GM19452 (cell line): ENCODE results near the gene PTX3.

Experiments used
- ATAC-seq: cut with Tn5 transposase; IDR thresholded peaks from one replicate; pipeline ENCODE4 v1.9.1; 2021; ENCODE audit not compliant: unreplicated experiment

The PTX3 gene

DNA sequence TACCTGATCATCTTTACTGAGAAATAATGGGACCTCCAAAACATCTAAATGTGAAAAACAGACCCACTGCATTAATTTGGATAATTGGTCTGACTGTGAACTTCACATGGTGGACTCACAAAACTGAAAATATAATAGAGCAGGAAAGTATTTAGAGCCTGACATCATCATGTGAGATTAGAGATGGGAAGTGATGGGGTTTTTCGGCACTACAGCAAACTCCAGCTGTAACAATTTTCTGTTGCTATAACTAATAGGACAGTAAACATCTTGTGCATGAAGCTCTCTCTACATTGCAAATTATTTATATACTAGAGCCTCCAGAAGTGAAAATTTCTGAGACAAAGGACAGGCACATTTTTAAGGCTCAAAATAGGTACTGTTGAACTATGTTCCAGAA is 34.4 kb downstream of the PTX3 start:
- no peak for ATAC-seq

DNA sequence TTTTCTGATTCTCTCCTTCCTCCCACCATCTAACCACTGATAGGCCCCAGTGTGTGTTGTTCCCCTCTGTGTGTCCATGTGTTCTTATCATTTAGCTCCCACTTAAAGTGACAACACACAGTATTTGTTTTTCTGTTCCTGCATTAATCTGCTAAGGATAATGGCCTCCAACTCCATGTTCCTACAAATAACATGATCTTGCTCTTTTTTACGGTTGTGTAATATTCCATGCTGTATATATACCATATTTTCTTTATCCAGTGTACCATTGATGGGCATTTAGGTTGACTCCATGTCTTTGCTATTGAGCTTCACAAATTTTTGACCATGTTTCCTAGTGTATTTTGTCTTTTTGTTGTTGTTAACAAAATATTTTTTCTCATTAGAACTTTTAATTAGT is 36.0 kb downstream of the PTX3 start:
- ATAC-seq, result no peak

DNA sequence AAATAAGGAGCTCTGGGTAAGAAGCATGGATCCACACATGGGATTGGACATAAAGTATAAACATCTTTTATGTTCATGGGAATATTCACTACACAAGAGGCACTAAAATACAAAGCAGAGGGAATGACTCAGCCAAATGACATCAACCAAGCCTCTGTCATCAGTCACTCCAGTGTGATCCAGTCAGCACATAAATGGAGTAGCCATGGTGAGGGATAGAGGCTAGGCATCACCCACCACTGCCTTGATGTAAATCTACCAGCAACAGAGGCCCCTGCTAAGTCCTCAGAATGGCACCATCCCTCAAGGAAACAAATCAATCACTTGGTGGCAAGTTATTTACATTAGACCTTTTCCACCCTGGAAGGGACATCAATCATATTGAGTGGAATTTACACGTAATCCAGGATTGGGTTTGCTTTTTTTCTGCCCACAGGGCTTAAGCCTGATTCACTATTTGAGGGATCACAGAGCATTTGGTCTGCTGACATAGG is 39.3 kb downstream of the PTX3 start:
- ATAC-seq, result no peak

DNA sequence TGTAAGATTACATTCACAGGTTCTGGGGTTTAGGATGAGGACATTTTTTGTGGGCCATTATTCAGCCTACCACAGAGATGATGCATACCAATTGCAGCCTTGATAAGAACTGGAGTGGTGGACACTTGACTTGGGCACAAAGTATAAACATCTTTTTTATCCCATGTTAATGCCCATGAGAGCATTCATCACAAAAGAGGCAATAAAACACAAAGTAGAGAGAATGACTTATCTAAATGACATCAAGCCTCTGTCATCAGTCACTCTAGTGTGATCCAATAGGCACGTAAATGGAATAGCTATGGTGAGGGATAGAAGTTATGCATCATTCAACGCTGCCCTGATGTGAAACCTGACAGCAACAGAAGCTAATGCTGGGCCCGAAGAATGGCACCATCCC is 40.8 kb downstream of the PTX3 start:
- ATAC-seq, result no peak

DNA sequence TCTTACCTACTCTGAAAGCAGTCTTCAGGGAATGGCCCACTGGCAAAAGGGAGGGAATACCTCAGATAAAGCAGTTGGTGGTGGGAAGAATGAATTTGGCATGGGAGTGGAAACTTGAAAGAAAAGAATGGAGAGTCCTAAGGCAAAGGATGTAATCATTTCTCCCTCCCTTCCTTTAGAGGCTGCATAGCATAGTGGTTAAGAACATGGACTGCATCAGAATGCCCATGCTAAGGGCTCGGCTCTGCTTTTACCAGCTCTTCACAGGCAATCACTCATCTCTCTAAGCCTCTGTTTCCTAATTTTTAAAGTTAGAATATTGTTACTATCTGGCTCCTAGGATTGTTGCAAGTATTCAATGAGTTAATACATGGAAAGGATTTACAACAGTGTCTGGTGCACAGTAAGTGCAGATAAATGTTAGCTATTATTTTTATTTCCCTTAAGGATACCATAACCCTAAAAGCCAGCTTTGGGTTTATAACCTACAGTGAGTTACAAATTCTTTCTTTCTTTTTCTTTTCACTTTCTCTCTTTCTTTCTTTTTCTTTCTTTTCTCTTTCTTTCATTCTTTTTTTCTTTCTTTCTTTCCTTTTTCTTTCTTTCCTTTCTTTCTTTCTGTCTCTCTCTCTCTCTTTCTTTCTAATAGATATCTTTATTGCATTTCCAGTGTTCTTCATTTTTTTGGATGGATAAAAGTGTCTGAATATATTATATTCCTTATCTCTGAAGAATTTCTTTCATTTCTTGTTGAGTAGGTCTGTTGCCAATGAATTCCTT is 43.0 kb downstream of the PTX3 start:
- ATAC-seq, result no peak

DNA sequence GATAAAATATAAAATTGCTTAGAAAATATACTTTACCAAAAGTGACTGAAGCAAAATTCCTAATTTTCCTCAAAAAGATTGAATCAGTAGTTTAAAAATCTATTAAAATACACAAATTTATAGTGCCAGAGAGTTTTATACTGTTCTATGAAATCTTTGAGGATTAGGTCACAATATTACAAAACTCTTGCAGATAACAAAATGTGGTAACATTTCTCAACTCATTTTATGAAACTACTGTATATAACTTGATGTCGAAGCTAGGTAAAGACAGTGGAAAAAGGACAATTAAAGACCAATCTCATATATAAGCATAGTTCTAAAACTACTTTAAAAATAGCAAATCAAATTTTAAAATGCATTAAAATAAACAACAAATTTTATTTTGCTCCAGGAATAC is 50.7 kb downstream of the PTX3 start:
- no peak for ATAC-seq

DNA sequence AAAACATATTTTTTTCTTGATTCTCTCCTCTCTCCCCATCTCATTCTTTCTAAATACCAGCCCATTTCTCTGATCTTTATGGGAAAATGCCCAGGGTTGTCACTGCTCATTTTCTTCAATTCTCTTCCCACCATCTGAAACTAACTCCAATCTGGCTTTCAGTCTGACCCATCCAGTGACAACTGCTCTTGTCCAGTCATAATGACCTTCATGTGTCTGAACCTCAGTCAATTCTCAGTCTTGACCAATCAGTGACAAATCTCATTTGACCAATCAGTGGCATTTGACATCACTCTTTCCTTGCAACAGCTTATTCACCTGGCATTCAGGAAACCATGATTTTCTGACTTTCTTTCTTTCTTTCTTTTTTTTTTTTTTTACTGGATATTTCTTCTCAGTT is 51.5 kb downstream of the PTX3 start:
- ATAC-seq, result no peak

DNA sequence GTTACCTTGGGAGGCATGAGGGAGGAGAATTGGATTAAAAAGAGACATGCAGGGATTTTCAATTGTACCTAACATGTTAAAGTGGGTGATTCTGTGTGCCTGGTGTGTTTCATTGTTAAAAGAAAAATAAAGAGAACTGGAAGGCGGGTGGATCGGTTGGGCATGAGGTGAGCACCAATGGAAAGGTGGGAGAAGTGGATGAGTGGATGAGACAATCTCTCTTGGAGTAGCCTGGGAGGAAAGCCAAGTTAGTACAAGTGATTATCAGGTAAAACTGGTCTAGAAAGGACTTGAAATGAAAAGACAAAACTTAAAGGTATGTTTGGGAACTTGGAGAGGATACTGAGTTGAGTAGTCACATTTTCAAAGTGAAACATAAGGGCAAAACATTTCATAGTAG is 54.5 kb downstream of the PTX3 start:
- ATAC-seq, result no peak
